CD4-positive, alpha-beta memory T cell (primary cell): ENCODE measurements around the gene PECR. TPM values are rescaled to one million over a fixed set of nuclear protein-coding genes. Genes with fewer than 3 reads are reported as not detected.

Source experiments
- CTCF ChIA-PET: fragments of 350-600 bp; sonication (Branson Sonifier 250); formaldehyde crosslinking; loops from one replicate; lab custom pipeline; 2021; ENCODE audit warnings: inconsistent platforms; ENCODE audit not compliant: partially characterized antibody; lab: Charles Lee
- POLR2A ChIA-PET: fragments of 350-600 bp; sonication (Branson Sonifier 250); formaldehyde crosslinking; loops from one replicate; lab custom pipeline; 2021; ENCODE audit not compliant: partially characterized antibody; lab: Charles Lee
- DNase-seq, 5 donors: peaks; one replicate each; pipeline versions ENCODE4 v3.0.0 to v3.0.0-alpha.2; 2020 to 2022; ENCODE audit warnings: mixed read lengths in 1 of 5
- H3K27ac ChIP-seq: one replicate; pipeline ENCODE4 v1.7.0; 2013; ENCODE audit warnings: low read depth, low read length
- H3K27me3 ChIP-seq: 2 replicates; pipeline ENCODE4 v1.7.0; 2013; ENCODE audit warnings: mild to moderate bottlenecking, low read length, moderate library complexity; ENCODE audit not compliant: insufficient read depth
- H3K36me3 ChIP-seq: 2 replicates; pipeline ENCODE4 v1.7.0; 2013; ENCODE audit warnings: mild to moderate bottlenecking, low read length, moderate library complexity; ENCODE audit not compliant: insufficient read depth
- H3K4me1 ChIP-seq: 2 replicates; pipeline ENCODE4 v1.7.0; 2013; ENCODE audit warnings: mild to moderate bottlenecking, low read length, moderate library complexity; ENCODE audit not compliant: insufficient read depth
- H3K4me3 ChIP-seq, 2 donors: one replicate each; pipeline ENCODE4 v1.7.0; 2013; ENCODE audit warnings: low read length in 2 of 2, mild to moderate bottlenecking in 1 of 2
- H3K9me3 ChIP-seq, 2 donors: one replicate each; pipeline ENCODE4 v1.7.0; 2013; ENCODE audit warnings: low read length in 2 of 2, control low read depth in 1 of 2; ENCODE audit not compliant: control insufficient read depth in 1 of 2
- H3K27ac Mint-ChIP-seq, 7 donors: one replicate each; pipeline ENCODE4 v1.8.0; 2020 to 2021; ENCODE audit warnings: mixed read lengths in 7 of 7, mild to moderate bottlenecking in 6 of 7, inconsistent platforms in 3 of 7, moderate library complexity in 3 of 7
- H3K27me3 Mint-ChIP-seq, 2 donors: one replicate each; pipeline ENCODE4 v1.8.0; 2020 to 2021; ENCODE audit warnings: mixed read lengths in 2 of 2
- H3K36me3 Mint-ChIP-seq, 2 donors: one replicate each; pipeline ENCODE4 v1.8.0; 2020 to 2021; ENCODE audit warnings: mixed read lengths in 2 of 2, inconsistent platforms in 1 of 2, mild to moderate bottlenecking in 1 of 2
- H3K4me1 Mint-ChIP-seq, 4 donors: one replicate each; pipeline ENCODE4 v1.8.0; 2020 to 2021; ENCODE audit warnings: mixed read lengths in 4 of 4, mild to moderate bottlenecking in 1 of 4
- H3K4me3 Mint-ChIP-seq, 8 donors: one replicate each; pipeline ENCODE4 v1.8.0; 2020 to 2021; ENCODE audit warnings: mixed read lengths in 8 of 8, mild to moderate bottlenecking in 7 of 8, moderate library complexity in 6 of 8, inconsistent platforms in 3 of 8
- H3K9me3 Mint-ChIP-seq, 8 donors: one replicate each; pipeline ENCODE4 v1.8.0; 2020 to 2021; ENCODE audit warnings: mixed read lengths in 8 of 8, mild to moderate bottlenecking in 5 of 8, inconsistent platforms in 3 of 8, moderate library complexity in 1 of 8
- intact Hi-C: fragments of 100-400 bp; cut with micrococcal nuclease; formaldehyde crosslinking; loops from one replicate; pipeline ENCODE4 v1.15.1; 2023
- polyA plus RNA-seq, 2 donors: library from polyadenylated mRNA; unstranded; fragments of 300-500 nt; fragmentation: Illumina TruSeq; gene quantifications; one replicate each; pipeline ENCODE4 v1.2.3, GENCODE V29; 2021
- total RNA-seq, 2 experiments: library from RNA; stranded (reverse); gene quantifications; one replicate each; pipeline ENCODE4 v1.2.3, GENCODE V29; 2021

Gene PECR
- total and polyA plus RNA-seq, 4 experiments from 2014 or later: 16.8 to 36.6 (median 25.6) TPM

- no peaks in the 10 kb centered on the region for H3K27me3 ChIP-seq
- Mint-ChIP-seq H3K4me1 (peaks cover 31 to 41% (median 33%) of the 10 kb centered on the region in 4 donors), H3K27me3 (no peaks in the 10 kb centered on the region), H3K27ac (peak overlapping the region in 1 of 7 donors; percentile 67), H3K9me3 (no peaks in the 10 kb centered on the region), H3K36me3 (peaks cover 1 to 4% of the 10 kb centered on the region in 2 donors), H3K4me3 (no peak overlapping the region)
- no peak for DNase-seq
- ChIA-PET POLR2A (no interaction called here), CTCF (interaction anchor here (1.3 to 1.5 kb wide), 2 partner anchors 10 to 15 kb away, joined by 4 to 9 read pairs; no protein-coding TSS in a partner anchor)
- no peaks in the 10 kb centered on the region for H3K36me3 ChIP-seq
- intact Hi-C loops: loop anchor here (5.0 to 10.0 kb wide), 2 partner anchors 394 to 704 kb away; partner anchors contain the start of genes ATIC and SMARCAL1
- H3K9me3 ChIP-seq: no peaks in the 10 kb centered on the region
- H3K27ac ChIP-seq: no peak overlapping the region
- H3K4me1 ChIP-seq: peaks cover 28% of the 10 kb centered on the region
- H3K4me3 ChIP-seq: no peak overlapping the region
These were observed 62.9 kb downstream of the PECR start for GRCh38 chr2:216018709-216019108.

- Mint-ChIP-seq H3K4me3 (peak overlapping the region in 3 of 8 donors; percentile 22 to 67 (median 39)), H3K27me3 (no peaks in the 10 kb centered on the region), H3K36me3 (peaks cover 0 to 4% of the 10 kb centered on the region in 2 donors), H3K27ac (peak overlapping the region in 5 of 7 donors; percentile 23 to 81 (median 43)), H3K9me3 (no peaks in the 10 kb centered on the region), H3K4me1 (peaks cover 35 to 51% (median 40%) of the 10 kb centered on the region in 4 donors)
- CTCF ChIA-PET: interaction anchor here (1.6 to 2.5 kb wide), 2 partner anchors 9 to 11 kb away, joined by 4 to 13 read pairs; no protein-coding TSS in a partner anchor
- no peak overlapping the region for H3K27ac ChIP-seq
- no peaks in the 10 kb centered on the region for H3K27me3 ChIP-seq
- POLR2A ChIA-PET: interaction anchor here (0.7 to 2.7 kb wide), 3 partner anchors 10 to 1351 kb away, joined by 3 to 13 read pairs (median 10); partner anchors contain the start of genes PECR and TMEM169
- no peaks in the 10 kb centered on the region for H3K36me3 ChIP-seq
- intact Hi-C loops: loop anchor here (5.0 to 10.0 kb wide), 2 partner anchors 395 to 703 kb away; partner anchors contain the start of genes ATIC and SMARCAL1
- peaks cover 38% of the 10 kb centered on the region for H3K4me1 ChIP-seq
- H3K9me3 ChIP-seq: no peaks in the 10 kb centered on the region
- DNase-seq: peak in 1 of 5 donors; percentile 55
- H3K4me3 ChIP-seq: no peak overlapping the region
These were observed 64.2 kb downstream of the PECR start for GRCh38 chr2:216017365-216017764.

- peak overlapping the region; percentile 81 to 95 (median 92) for H3K27ac Mint-ChIP-seq
- intact Hi-C loops: loop anchor here (5.0 to 10.0 kb wide), 2 partner anchors 396 to 702 kb away; partner anchors contain the start of genes ATIC and SMARCAL1
- H3K4me3 Mint-ChIP-seq: peak overlapping the region in 4 of 8 donors; percentile 4 to 67 (median 66)
- no peaks in the 10 kb centered on the region for H3K27me3 Mint-ChIP-seq
- Histone ChIP-seq H3K27me3 (no peaks in the 10 kb centered on the region), H3K4me3 (no peak overlapping the region), H3K27ac (peak overlapping the region; percentile 13), H3K4me1 (peaks cover 46% of the 10 kb centered on the region), H3K36me3 (no peaks in the 10 kb centered on the region), H3K9me3 (no peaks in the 10 kb centered on the region)
- ChIA-PET CTCF (interaction anchor here (0.8 to 2.5 kb wide), 10 partner anchors 8 to 124 kb away, joined by 3 to 13 read pairs (median 5); partner anchors contain the start of gene XRCC5), POLR2A (interaction anchor here (0.6 to 2.7 kb wide), 4 partner anchors 9 to 516 kb away, joined by 3 to 13 read pairs (median 6); partner anchors contain the start of genes PECR and TMEM169)
- peaks cover 0 to 4% of the 10 kb centered on the region in 2 donors for H3K36me3 Mint-ChIP-seq
- DNase-seq: peak in 2 of 5 donors; percentile 31 to 33
- H3K9me3 Mint-ChIP-seq: no peaks in the 10 kb centered on the region
- H3K4me1 Mint-ChIP-seq: peaks cover 39 to 57% (median 45%) of the 10 kb centered on the region in 4 donors
These were observed 65.0 kb downstream of the PECR start for GRCh38 chr2:216016581-216016980.

GRCh38 chr2:216015722-216016464 is 65.7 kb downstream of the PECR start:
- intact Hi-C loops: loop anchor here (5.0 to 10.0 kb wide), 2 partner anchors 396 to 701 kb away; partner anchors contain the start of genes ATIC and SMARCAL1
- H3K27me3 Mint-ChIP-seq: no peaks in the 10 kb centered on the region
- ChIA-PET POLR2A (interaction anchor here (1.1 to 2.7 kb wide), 3 partner anchors 9 to 66 kb away, joined by 3 to 13 read pairs (median 10); partner anchors contain the start of genes PECR and TMEM169), CTCF (interaction anchor here (0.8 to 2.5 kb wide), 11 partner anchors 7 to 125 kb away, joined by 3 to 13 read pairs (median 4); partner anchors contain the start of gene XRCC5)
- H3K4me1 Mint-ChIP-seq: peaks cover 40 to 62% (median 45%) of the 10 kb centered on the region in 4 donors
- peak; percentile 44 to 81 (median 57) for DNase-seq
- peaks cover 47% of the 10 kb centered on the region for H3K4me1 ChIP-seq
- H3K9me3 ChIP-seq: no peaks in the 10 kb centered on the region
- H3K27ac Mint-ChIP-seq: peak overlapping the region; percentile 81 to 95 (median 92)
- H3K36me3 ChIP-seq: no peaks in the 10 kb centered on the region
- H3K4me3 Mint-ChIP-seq: peak overlapping the region in 7 of 8 donors; percentile 11 to 67 (median 63)
- H3K4me3 ChIP-seq: no peak overlapping the region
- H3K27me3 ChIP-seq: no peaks in the 10 kb centered on the region
- H3K9me3 Mint-ChIP-seq: no peaks in the 10 kb centered on the region
- peak overlapping the region; percentile 13 for H3K27ac ChIP-seq
- peaks cover 0 to 4% of the 10 kb centered on the region in 2 donors for H3K36me3 Mint-ChIP-seq

- peaks cover 40 to 62% (median 45%) of the 10 kb centered on the region in 4 donors for H3K4me1 Mint-ChIP-seq
- H3K4me1 ChIP-seq: peaks cover 47% of the 10 kb centered on the region
- ChIA-PET CTCF (interaction anchor here (0.9 to 1.3 kb wide), 2 partner anchors 10 to 100 kb away, joined by 4 read pairs; no protein-coding TSS in a partner anchor), POLR2A (interaction anchor here (2.5 to 2.7 kb wide), 2 partner anchors 8 to 67 kb away, joined by 10 to 13 read pairs; partner anchors contain the start of genes PECR and TMEM169)
- no peaks in the 10 kb centered on the region for H3K27me3 Mint-ChIP-seq
- H3K4me3 Mint-ChIP-seq: peak overlapping the region in 5 of 8 donors; percentile 11 to 67 (median 63)
- no peaks in the 10 kb centered on the region for H3K27me3 ChIP-seq
- intact Hi-C loops: loop anchor here (5.0 to 10.0 kb wide), 3 partner anchors 397 to 1208 kb away; partner anchors contain the start of genes ATIC, BARD1 and SMARCAL1
- peak overlapping the region; percentile 81 to 95 (median 92) for H3K27ac Mint-ChIP-seq
- H3K36me3 Mint-ChIP-seq: peaks cover 0 to 4% of the 10 kb centered on the region in 2 donors
- no peak for DNase-seq
- no peaks in the 10 kb centered on the region for H3K9me3 Mint-ChIP-seq
- no peak overlapping the region for H3K27ac ChIP-seq
- no peaks in the 10 kb centered on the region for H3K9me3 ChIP-seq
- no peaks in the 10 kb centered on the region for H3K36me3 ChIP-seq
- no peak overlapping the region for H3K4me3 ChIP-seq
These were observed 66.6 kb downstream of the PECR start for GRCh38 chr2:216014986-216015385.

GRCh38 chr2:216014006-216014405 is 67.6 kb downstream of the PECR start:
- H3K4me1 ChIP-seq: peaks cover 47% of the 10 kb centered on the region
- Mint-ChIP-seq H3K27me3 (no peaks in the 10 kb centered on the region), H3K4me3 (peak overlapping the region; percentile 17 to 81 (median 74)), H3K4me1 (peaks cover 40 to 62% (median 46%) of the 10 kb centered on the region in 4 donors), H3K9me3 (no peaks in the 10 kb centered on the region), H3K36me3 (peaks cover 0 to 4% of the 10 kb centered on the region in 2 donors), H3K27ac (peak overlapping the region in 6 of 7 donors; percentile 15 to 68 (median 49))
- ChIA-PET POLR2A (no interaction called here), CTCF (interaction anchor here (0.9 to 3.7 kb wide), 5 partner anchors 9 to 45 kb away, joined by 3 to 27 read pairs (median 4); no protein-coding TSS in a partner anchor)
- H3K9me3 ChIP-seq: no peaks in the 10 kb centered on the region
- DNase-seq: no peak
- intact Hi-C loops: loop anchor here (5.0 to 10.0 kb wide), 2 partner anchors 699 to 1207 kb away; partner anchors contain the start of genes ATIC and BARD1
- no peak overlapping the region for H3K4me3 ChIP-seq
- no peaks in the 10 kb centered on the region for H3K27me3 ChIP-seq
- H3K27ac ChIP-seq: no peak overlapping the region
- H3K36me3 ChIP-seq: no peaks in the 10 kb centered on the region
